ENCODE data around the gene TMEM30B. TPM values are rescaled to one million over a fixed set of nuclear protein-coding genes. Genes with fewer than 3 reads are reported as not detected.
A peak's percentile ranks its signal among the peaks of the same experiment; 100 is the strongest.

The TMEM30B gene
- total and polyA plus RNA-seq, 10 of the 15 experiments (the other 5 are each of a cell fraction or from before 2014, with no cell fraction given), result 0.10 TPM; not detected in 9

DNA sequence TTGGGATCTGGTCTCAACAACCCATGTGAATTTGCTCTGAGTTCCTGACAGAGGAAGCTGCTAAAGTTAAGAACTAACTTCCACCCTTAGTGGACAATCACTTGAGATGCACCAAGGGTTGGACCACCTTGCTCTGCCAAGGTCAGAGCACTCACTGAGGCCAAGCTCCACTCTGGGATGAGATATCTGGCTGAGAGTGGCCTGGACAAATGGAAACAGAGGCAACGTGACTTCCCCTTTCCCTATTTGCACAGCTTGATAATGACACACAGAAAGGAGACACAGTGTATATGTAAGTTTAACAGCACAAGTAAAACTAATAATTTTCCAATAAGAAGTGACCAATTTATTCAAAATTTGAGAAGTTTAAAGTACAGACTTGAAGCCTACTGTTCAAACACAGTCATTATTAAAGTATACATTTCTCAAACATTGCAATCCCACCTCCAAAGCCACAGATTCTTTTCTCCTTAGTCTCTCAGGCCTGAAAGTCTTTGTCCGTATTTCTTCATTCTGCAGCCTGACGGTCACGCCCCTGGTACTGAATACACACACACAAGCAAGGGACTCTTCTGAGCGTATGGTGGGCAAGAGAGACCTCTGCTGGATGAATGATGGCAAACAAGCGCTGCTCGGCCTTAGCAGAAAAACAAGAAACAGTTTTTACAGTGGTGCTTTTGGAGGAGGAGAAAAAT, 28.6 kb downstream of the TMEM30B start (continued):
- TF ChIP-seq RAD21 (IDR thresholded peaks at IDR 0.05; ENCODE audit: insufficient read depth, low read depth, low read length) (peak; percentile 99), KAT2A (conservative IDR thresholded peaks at IDR 0.05; ENCODE audit: control insufficient read depth, low read depth, low read length) (no peak), POU2F2 (IDR thresholded peaks at IDR 0.05; ENCODE audit: borderline replicate concordance, low read depth, low read length) (peak; percentile 58; the same call in 1 of the 3 replicates), IRF4 (IDR thresholded peaks at IDR 0.05; ENCODE audit: low read depth, low read length) (0 out of 2 replicates have a peak, but pooled peaks have one; percentile 60), BMI1 (IDR thresholded peaks at IDR 0.05; ENCODE audit: borderline replicate concordance) (no peak), BHLHE40 (IDR thresholded peaks at IDR 0.05; ENCODE audit: borderline replicate concordance in 1 of 2, low read depth in 2 of 2, low read length in 1 of 2) (0 out of 4 replicates have a peak, but pooled peaks of 1 of the 2 experiments have one; percentile 15), CHD1 (IDR thresholded peaks at IDR 0.05; ENCODE audit: low read depth, low read length) (no peak), WRNIP1 (IDR thresholded peaks at IDR 0.05; ENCODE audit: borderline replicate concordance, low read depth, low read length) (no peak), FOXK2 (IDR thresholded peaks at IDR 0.05) (no peak), CBFB (IDR thresholded peaks at IDR 0.05; ENCODE audit: low read depth) (no peak), ATF7 (IDR thresholded peaks at IDR 0.05; ENCODE audit: low read depth) (peak; percentile 14; the same call in 1 of the 2 replicates)

DNA sequence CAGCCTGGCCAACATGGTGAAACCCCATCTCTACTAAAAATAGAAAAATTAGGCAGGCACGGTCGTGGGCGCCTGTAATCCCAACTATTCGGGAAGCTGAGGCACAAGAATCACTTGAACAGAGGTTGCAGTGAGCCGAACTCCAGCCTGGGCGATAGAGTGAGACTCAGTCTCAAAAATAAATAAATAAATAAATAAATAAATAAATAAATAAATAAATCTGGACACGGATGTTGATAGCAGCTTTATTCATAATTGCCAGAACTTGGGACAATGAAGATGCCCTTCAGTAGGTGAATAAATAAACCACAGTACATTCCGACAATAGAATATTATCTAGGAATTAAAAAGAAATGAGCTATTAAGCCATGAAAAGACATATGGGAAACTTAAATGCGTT, 31.1 kb downstream of the TMEM30B start:
- in situ Hi-C loops (cut with MboI), result loop anchor here (5.0 to 10.0 kb wide), 3 partner anchors 223 to 895 kb away; no protein-coding TSS in a partner anchor
- no peak for FAIRE-seq
- TF ChIP-seq, protein P1, sequence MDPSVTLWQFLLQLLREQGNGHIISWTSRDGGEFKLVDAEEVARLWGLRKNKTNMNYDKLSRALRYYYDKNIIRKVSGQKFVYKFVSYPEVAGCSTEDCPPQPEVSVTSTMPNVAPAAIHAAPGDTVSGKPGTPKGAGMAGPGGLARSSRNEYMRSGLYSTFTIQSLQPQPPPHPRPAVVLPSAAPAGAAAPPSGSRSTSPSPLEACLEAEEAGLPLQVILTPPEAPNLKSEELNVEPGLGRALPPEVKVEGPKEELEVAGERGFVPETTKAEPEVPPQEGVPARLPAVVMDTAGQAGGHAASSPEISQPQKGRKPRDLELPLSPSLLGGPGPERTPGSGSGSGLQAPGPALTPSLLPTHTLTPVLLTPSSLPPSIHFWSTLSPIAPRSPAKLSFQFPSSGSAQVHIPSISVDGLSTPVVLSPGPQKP (IDR thresholded peaks at IDR 0.05; ENCODE audit: low read depth, low read length), result no peak
- TF ChIP-seq POLR2AphosphoS2 (IDR thresholded peaks at IDR 0.05; ENCODE audit: low read depth, low read length) (no peak), LARP7 (IDR thresholded peaks at IDR 0.05) (no peak), YY1 (IDR thresholded peaks at IDR 0.05; ENCODE audit: low read depth, low read length) (no peak), JUNB (IDR thresholded peaks at IDR 0.05) (no peak), RAD51 (IDR thresholded peaks at IDR 0.05) (no peak), BRCA1 (IDR thresholded peaks at IDR 0.05; ENCODE audit: low read depth, low read length) (no peak), RBBP5 (conservative IDR thresholded peaks at IDR 0.05) (no peak), PAX8 (IDR thresholded peaks at IDR 0.05) (no peak), POU2F2 (IDR thresholded peaks at IDR 0.05; ENCODE audit: borderline replicate concordance, low read depth, low read length) (no peak), DPF2 (IDR thresholded peaks at IDR 0.05) (no peak)
- TF ChIP-seq, protein P2, sequence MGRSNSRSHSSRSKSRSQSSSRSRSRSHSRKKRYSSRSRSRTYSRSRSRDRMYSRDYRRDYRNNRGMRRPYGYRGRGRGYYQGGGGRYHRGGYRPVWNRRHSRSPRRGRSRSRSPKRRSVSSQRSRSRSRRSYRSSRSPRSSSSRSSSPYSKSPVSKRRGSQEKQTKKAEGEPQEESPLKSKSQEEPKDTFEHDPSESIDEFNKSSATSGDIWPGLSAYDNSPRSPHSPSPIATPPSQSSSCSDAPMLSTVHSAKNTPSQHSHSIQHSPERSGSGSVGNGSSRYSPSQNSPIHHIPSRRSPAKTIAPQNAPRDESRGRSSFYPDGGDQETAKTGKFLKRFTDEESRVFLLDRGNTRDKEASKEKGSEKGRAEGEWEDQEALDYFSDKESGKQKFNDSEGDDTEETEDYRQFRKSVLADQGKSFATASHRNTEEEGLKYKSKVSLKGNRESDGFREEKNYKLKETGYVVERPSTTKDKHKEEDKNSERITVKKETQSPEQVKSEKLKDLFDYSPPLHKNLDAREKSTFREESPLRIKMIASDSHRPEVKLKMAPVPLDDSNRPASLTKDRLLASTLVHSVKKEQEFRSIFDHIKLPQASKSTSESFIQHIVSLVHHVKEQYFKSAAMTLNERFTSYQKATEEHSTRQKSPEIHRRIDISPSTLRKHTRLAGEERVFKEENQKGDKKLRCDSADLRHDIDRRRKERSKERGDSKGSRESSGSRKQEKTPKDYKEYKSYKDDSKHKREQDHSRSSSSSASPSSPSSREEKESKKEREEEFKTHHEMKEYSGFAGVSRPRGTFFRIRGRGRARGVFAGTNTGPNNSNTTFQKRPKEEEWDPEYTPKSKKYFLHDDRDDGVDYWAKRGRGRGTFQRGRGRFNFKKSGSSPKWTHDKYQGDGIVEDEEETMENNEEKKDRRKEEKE (IDR thresholded peaks at IDR 0.05), result no peak

More for the DNA sequence above, 31.1 kb downstream of the TMEM30B start:
- no peak overlapping the region for H3K4me3 ChIP-seq
- intact Hi-C loops (cut with micrococcal nuclease; ENCODE audit: unreplicated experiment), result loop anchor here (10.0 kb wide), 1 partner anchor 525 kb away; the partner anchor contains the start of gene SIX4
- ChIA-PET RAD21 (ENCODE audit: unreplicated experiment) (no interaction called here), SMC1A (ENCODE audit: uncharacterized antibody, unreplicated experiment) (interaction anchor here (1.4 to 5.1 kb wide), 4 partner anchors 217 to 626 kb away, joined by 3 to 34 read pairs (median 6); no protein-coding TSS in a partner anchor), POLR2A (no interaction called here), CTCF (interaction anchor here (1.2 to 5.5 kb wide), 3 partner anchors 467 to 900 kb away, joined by 3 to 72 read pairs (median 13); no protein-coding TSS in a partner anchor)
- H3K36me3 ChIP-seq (ENCODE audit: control insufficient read depth in 2 of 2, insufficient read depth in 2 of 2, low read length in 1 of 2), result no peaks in the 10 kb centered on the region
- no peaks in the 10 kb centered on the region for H3K27me3 ChIP-seq (replicated peaks in 1 of 2; ENCODE audit: control insufficient read depth in 2 of 2, insufficient read depth in 2 of 2, low read length in 1 of 2)
- DNase-seq (ENCODE audit: low read depth, low spot score) (no peak), ATAC-seq (no peak)
- WGBS (ENCODE audit: insufficient coverage, insufficient replicate concordance, low lambda C conversion rate, missing lambda C conversion rate), result 36% methylated on average over 9 of the region's 9 CpGs
- no peak overlapping the region for H3K9ac ChIP-seq (ENCODE audit: control insufficient read depth, insufficient read depth, low read length)
- no peaks in the 10 kb centered on the region for H3K9me3 ChIP-seq (replicated peaks; ENCODE audit: control insufficient read depth, insufficient read depth, low read length)
- H3K4me2 ChIP-seq (ENCODE audit: control insufficient read depth, insufficient read depth), result no peak overlapping the region
- no peak overlapping the region for H2AFZ ChIP-seq (ENCODE audit: control insufficient read depth, low read depth, low read length)
- no peaks in the 10 kb centered on the region for H4K20me1 ChIP-seq (ENCODE audit: control insufficient read depth, insufficient read depth)
- H3K4me1 ChIP-seq (ENCODE audit: control insufficient read depth, insufficient read depth, low read length), result no peaks in the 10 kb centered on the region
- H3K27ac ChIP-seq (ENCODE audit: control insufficient read depth, insufficient read depth), result no peak overlapping the region
- BruUV-seq (replicated peaks), result no TSS peak
- H3K79me2 ChIP-seq (ENCODE audit: control insufficient read depth, insufficient read depth, low read length), result no peaks in the 10 kb centered on the region
